GM18499 (cell line): ENCODE measurements around the gene BTG4.

Experiments used
- ATAC-seq: cut with Tn5 transposase; IDR thresholded peaks from one replicate; pipeline ENCODE4 v1.9.1; 2021; ENCODE audit warnings: moderate number of reproducible peaks; ENCODE audit not compliant: insufficient read depth, unreplicated experiment

Gene BTG4

GRCh38 chr11:111538407-111539114 lies 26.4 kb upstream of the BTG4 start:
- ATAC-seq, result no peak

DNA sequence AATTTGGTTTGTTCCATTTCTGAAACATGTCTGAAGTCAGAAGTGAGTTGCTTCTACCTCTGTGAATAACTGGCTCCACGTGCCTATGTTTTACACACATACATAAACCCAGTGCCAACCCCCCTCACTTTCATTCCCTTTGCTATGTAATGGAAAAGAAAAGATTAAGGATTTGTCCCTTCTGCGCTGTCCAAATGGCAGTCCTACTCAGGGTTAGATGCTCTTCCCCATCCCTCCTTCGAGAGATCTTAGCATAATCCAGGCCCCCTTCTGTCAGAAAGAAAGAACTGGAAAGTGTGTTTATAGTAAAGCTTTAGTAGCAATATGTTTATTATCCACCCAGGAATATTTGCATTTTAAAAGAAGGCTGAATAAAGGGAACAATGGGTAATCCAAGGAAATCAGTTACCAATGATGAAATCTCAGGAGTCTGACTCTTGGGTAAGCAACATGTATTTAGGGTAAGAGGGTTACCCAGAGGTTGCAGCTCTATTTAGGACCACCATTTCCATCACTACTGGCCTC lies 25.2 kb upstream of the BTG4 start:
- ATAC-seq, result no peak

GRCh38 chr11:111535281-111535680 lies 23.1 kb upstream of the BTG4 start:
- no peak for ATAC-seq

DNA sequence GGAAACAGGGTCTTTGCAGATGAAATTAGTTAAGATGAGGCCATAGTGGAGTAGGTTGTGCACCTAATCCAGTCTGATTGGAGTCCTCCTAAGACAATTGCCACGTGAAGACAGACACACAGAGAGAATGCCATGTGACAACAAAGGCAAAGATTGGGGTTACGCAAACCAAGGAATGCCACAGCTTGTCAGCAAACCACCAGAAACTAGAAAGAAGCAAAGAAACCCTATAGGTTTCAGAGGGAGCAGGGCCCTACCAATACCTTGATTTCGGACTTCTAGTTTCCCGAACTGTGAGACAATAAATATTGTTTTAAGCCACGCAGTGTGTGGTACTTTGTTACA lies 20.2 kb upstream of the BTG4 start:
- ATAC-seq, result no peak

DNA sequence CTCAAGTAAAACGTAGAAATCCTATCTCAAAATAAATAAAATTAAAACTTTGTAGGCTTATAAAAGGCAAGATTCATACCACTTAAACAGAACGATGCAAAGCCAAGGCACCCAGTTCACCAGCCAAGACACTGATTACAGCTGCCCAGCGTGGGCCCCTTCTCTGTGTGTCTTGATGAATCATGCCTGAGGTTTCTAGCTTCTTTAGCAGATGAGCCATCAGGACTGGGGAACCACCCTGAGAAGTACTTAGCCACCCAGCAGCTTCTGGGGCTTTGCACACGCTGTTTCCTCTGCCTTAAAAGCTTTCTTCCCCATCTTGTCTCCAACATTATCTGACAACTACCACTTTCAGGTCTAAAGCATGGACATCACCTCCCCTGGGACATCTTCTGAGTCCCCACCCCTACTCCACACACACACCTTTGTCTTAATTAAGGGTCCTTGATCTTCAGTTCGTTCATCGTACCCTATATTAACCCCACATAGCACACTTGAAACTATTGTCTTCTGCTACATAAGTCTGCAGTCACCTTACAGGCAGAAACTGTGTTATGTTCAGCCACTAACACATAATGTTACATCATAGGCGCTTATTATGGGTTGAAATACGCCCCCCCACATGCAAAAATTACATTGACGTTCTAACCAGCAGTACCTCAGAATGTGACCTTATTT lies 19.6 kb upstream of the BTG4 start:
- ATAC-seq, result peak; percentile 68

- no peak for ATAC-seq
Measured at GRCh38 chr11:111531136-111531535, 18.9 kb upstream of the BTG4 start.

DNA sequence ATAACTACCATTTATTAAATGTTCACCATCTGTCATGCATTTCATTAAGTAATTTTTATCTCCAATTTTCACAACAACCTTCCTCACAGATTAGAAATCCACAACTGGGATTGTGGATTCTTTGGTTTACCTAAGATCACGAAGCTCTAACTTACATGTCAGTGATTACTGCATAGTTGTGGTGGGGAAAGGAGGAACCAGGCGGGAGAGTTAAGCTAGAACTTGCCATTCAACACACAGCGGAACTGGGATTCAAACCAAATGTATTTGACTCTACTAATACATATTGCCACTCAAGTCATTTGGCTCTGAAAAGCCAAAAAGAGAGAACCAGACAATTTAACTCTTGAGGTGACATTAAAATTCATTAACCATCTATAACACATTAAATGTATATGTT lies 17.9 kb upstream of the BTG4 start:
- no peak for ATAC-seq

DNA sequence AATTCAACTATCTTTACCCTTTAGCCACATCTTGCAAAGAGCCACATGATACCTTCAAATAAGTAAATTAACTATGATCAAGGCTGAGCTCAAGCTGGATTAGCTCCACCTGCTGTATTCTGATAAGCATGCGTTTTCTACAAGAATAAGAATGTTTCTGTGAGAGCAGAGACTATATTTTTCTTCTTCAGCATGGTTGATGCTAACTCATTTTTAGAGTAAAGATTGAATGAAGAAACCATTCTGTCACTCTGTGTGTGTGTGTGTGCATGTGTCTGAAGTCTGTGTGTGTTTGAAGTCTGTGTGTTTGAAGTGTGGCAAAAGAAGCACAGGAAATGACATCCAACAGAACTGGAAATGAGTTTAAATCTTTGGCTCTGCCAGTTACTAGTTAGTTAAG lies 16.4 kb upstream of the BTG4 start:
- ATAC-seq, result no peak

GRCh38 chr11:111527279-111527678 lies 15.1 kb upstream of the BTG4 start:
- no peak for ATAC-seq

GRCh38 chr11:111526501-111526900 lies 14.3 kb upstream of the BTG4 start:
- ATAC-seq, result no peak

DNA sequence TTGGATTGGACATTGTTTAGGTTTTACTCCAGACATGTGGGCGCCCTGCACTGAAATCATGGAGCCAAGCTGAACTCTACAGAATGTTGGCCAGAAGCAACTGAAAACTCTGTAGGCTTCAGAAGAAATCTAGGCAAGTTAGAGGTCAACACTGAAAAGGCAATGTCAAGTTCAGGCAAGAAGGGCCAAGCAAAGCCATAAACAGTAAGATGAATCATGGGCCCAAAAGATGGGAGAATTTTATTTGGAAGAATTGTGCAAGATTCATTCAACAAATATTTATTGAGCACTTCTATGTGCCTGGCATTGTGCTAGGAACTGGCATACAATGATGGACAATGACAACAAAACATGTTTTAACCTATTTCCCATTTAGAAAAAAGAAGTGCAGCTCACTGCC lies 13.3 kb upstream of the BTG4 start:
- no peak for ATAC-seq

DNA sequence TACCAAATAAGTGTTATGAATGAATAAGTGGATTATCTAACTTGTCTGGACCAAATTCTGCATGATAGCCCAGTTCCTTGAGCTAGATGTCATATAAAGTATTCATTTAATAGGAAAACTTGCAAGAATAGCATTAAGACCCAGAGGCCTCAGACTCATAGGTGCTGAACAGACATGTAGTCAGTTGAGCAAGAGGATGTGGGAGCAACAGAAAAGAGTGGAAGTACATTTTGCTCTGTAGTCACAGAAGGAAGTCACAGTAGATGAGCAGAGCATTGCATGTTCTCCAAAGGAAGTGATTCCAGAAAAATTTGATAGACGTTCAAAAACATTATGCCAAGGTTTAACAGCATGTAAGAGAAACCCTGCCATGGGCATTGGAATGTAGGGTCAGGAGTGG lies 11.9 kb upstream of the BTG4 start:
- no peak for ATAC-seq

DNA sequence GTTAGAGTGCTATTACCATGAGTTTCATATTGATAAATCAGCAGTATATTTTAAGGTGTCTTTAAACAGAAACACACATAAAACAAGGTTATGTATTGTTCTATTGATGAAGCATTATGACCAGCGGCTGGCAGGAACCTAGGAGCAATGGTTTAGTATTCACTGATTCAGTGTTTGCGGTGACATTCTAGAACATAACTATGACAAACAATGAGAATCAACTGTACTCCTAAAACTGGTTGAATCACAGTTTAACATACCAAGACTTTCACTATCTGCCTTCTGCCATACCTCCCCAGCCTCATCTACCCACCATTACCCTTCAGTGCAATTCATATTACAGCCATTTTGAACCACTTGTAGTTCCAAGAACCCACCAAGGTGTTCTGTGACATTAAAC lies 11.2 kb upstream of the BTG4 start:
- ATAC-seq, result no peak

- no peak for ATAC-seq
Measured at GRCh38 chr11:111522426-111522825, 10.2 kb upstream of the BTG4 start.

- ATAC-seq, result no peak
Measured at GRCh38 chr11:111521135-111521534, 8.9 kb upstream of the BTG4 start.

- ATAC-seq, result no peak
Measured at GRCh38 chr11:111520560-111520959, 8.4 kb upstream of the BTG4 start.

DNA sequence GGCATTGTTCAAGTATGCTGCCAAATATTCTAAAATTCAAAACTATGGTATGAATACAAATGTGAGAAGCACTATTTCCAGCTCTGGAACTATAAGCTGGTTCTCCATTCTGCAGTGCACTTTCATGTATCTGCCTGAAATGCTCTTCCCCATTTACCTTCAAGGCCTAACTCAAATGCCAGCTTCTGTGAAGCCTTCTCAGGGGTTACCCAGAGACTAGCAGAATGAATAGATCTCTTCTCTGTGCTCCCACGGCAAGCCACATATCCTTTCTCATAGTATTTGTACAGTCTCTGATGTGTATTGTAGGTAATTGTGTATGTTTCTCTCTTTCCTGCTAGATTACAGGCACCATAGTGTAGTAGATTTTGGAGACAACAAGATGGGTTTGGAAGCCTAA lies 6.5 kb upstream of the BTG4 start:
- no peak for ATAC-seq

- no peak for ATAC-seq
Measured at GRCh38 chr11:111515591-111515990, 3.4 kb upstream of the BTG4 start.

- no peak for ATAC-seq
Measured at GRCh38 chr11:111514216-111515031, 2.2 kb upstream of the BTG4 start, which contains the start of gene HOATZ. HOATZ (plus strand) TSS chr11:111514778; CDS start chr11:111514785, 7 bp downstream.

DNA sequence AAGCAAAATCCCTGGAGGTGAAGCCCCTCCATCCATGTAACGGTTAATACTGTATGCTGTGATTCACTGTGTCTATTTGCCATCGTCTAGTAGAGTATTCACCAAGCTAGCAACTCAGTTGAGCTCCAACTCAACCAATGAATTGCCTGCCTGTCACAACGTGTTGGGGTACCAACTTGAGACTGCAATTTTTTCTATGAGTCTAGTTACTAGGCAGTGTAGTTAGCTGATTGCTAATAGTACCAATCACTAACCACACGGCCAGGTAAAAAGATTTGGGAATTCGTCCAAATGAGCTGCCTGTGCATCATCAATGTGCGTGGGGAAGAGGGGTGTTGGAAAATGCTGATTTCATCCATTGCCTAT lies 1.0 kb upstream of the BTG4 start:
- no peak for ATAC-seq

- no peak for ATAC-seq
Measured at GRCh38 chr11:111510311-111510710, 1.9 kb downstream of the BTG4 start.
